A673 (cell line): ENCODE results near the gene CCDC186. TPM values are rescaled to one million over a fixed set of nuclear protein-coding genes. Genes with fewer than 3 reads are reported as not detected.

ENCODE experiments used
- BruUV-seq: library from RNA; stranded (reverse); fragments of 400-500 nt; replicated peaks from 2 replicates; lab custom pipeline; 2021; lab: Mats Ljungman, UMichigan
- CTCF ChIA-PET: fragments of 300-600 bp; sonication (Branson Sonifier 250); formaldehyde crosslinking; loops from one replicate; lab custom pipeline; 2022; ENCODE audit warnings: antibody characterized with exemption; lab: Charles Lee
- POLR2A ChIA-PET: fragments of 300-600 bp; sonication (Branson Sonifier 250); formaldehyde crosslinking; loops from one replicate; lab custom pipeline; 2022; ENCODE audit warnings: antibody characterized with exemption; ENCODE audit not compliant: low non-redundant PET; lab: Charles Lee
- DNase-seq: peaks from one replicate; pipeline ENCODE4 v3.0.0-alpha.2; 2015; ENCODE audit warnings: low spot score
- H3K27ac ChIP-seq: fragments of 200-600 bp; sonication (generic); 2 replicates; pipeline ENCODE4 v1.5.1; 2016; ENCODE audit warnings: mixed run types, low read depth, mild to moderate bottlenecking, mixed read lengths, antibody characterized with exemption, low read length; ENCODE audit not compliant: poor library complexity, severe bottlenecking
- H3K27me3 ChIP-seq: fragments of 200-600 bp; sonication (generic); replicated peaks from 2 replicates; pipeline ENCODE4 v1.6.1; 2017; ENCODE audit warnings: mixed run types, low read depth, mild to moderate bottlenecking, mixed read lengths, antibody characterized with exemption, low read length; ENCODE audit not compliant: insufficient read depth, poor library complexity
- H3K36me3 ChIP-seq: fragments of 200-600 bp; sonication (generic); 2 replicates; pipeline ENCODE4 v1.6.1; 2016; ENCODE audit warnings: mixed run types, mild to moderate bottlenecking, mixed read lengths, antibody characterized with exemption, low read length; ENCODE audit not compliant: insufficient read depth, poor library complexity, severe bottlenecking
- H3K4me1 ChIP-seq: fragments of 200-600 bp; sonication (generic); 2 replicates; pipeline ENCODE4 v1.6.1; 2017; ENCODE audit warnings: mixed run types, mild to moderate bottlenecking, mixed read lengths, antibody characterized with exemption, low read length; ENCODE audit not compliant: insufficient read depth, poor library complexity, severe bottlenecking
- H3K4me3 ChIP-seq: fragments of 200-600 bp; sonication (generic); 2 replicates; pipeline ENCODE4 v1.5.1; 2016; ENCODE audit warnings: low read depth, mixed run types, mild to moderate bottlenecking, mixed read lengths, low read length; ENCODE audit not compliant: poor library complexity, severe bottlenecking
- H3K9me3 ChIP-seq: fragments of 200-600 bp; sonication (generic); 2 replicates; pipeline ENCODE4 v1.6.1; 2016; ENCODE audit warnings: mixed run types, low read depth, mild to moderate bottlenecking, mixed read lengths, antibody characterized with exemption, low read length; ENCODE audit not compliant: poor library complexity, severe bottlenecking
- CTCF ChIP-seq: fragments of 300-800, 200-600 bp; sonication (generic); conservative IDR thresholded peaks from 2 replicates; pipeline ENCODE4 v1.5.1; 2017; ENCODE audit warnings: low read depth, mild to moderate bottlenecking, antibody characterized with exemption, low read length, moderate library complexity, mixed read lengths
- EZH2 ChIP-seq: fragments of 200-600 bp; sonication (generic); IDR thresholded peaks from 2 replicates; pipeline ENCODE4 v1.6.1; 2017; ENCODE audit warnings: borderline replicate concordance, low read depth, mild to moderate bottlenecking, mixed read lengths, antibody characterized with exemption, low read length; ENCODE audit not compliant: poor library complexity, severe bottlenecking
- intact Hi-C: fragments of 100-400 bp; cut with micrococcal nuclease; formaldehyde crosslinking; loops from one replicate; pipeline ENCODE4 v1.10.0; 2022; ENCODE audit not compliant: unreplicated experiment
- total RNA-seq: library from RNA; stranded (reverse); gene quantifications from 2 replicates; pipeline ENCODE4 v1.2.3, GENCODE V29; 2021

CCDC186 gene
- total RNA-seq, 1 experiment from 2014 or later, result 10.9 TPM

- H3K9me3 ChIP-seq, result no peaks in the 10 kb centered on the region
- no peaks in the 10 kb centered on the region for H3K27me3 ChIP-seq
- POLR2A ChIA-PET, result no interaction called here
- H3K4me3 ChIP-seq, result no peak overlapping the region
- no peaks in the 10 kb centered on the region for H3K4me1 ChIP-seq
- no TSS peak for BruUV-seq
- no peak for DNase-seq
- intact Hi-C loops, result no loop called here
- no peaks in the 10 kb centered on the region for H3K36me3 ChIP-seq
- CTCF ChIA-PET, result no interaction called here
- H3K27ac ChIP-seq, result no peak overlapping the region
- TF ChIP-seq EZH2 (no peak), CTCF (no peak)
These were observed 94.6 kb downstream of the CCDC186 start for GRCh38 chr10:114079421-114079820.

- H3K4me1 ChIP-seq, result no peaks in the 10 kb centered on the region
- CTCF ChIA-PET, result no interaction called here
- no TSS peak for BruUV-seq
These were observed 95.7 kb downstream of the CCDC186 start for GRCh38 chr10:114078346-114078745.

GRCh38 chr10:114077815-114078219, 96.2 kb downstream of the CCDC186 start:
- no peak for DNase-seq

More at GRCh38 chr10:114078346-114078745, 95.7 kb downstream of the CCDC186 start:
- H3K4me3 ChIP-seq, result no peak overlapping the region
- DNase-seq, result no peak
- intact Hi-C loops, result no loop called here
- H3K9me3 ChIP-seq, result no peaks in the 10 kb centered on the region
- no peaks in the 10 kb centered on the region for H3K27me3 ChIP-seq
- H3K27ac ChIP-seq, result no peak overlapping the region
- POLR2A ChIA-PET, result no interaction called here
- H3K36me3 ChIP-seq, result no peaks in the 10 kb centered on the region
- TF ChIP-seq EZH2 (no peak), CTCF (no peak)

More at GRCh38 chr10:114077815-114078219, 96.2 kb downstream of the CCDC186 start:
- BruUV-seq, result no TSS peak
- Histone ChIP-seq H3K9me3 (no peaks in the 10 kb centered on the region), H3K27ac (no peak overlapping the region), H3K4me3 (no peak overlapping the region), H3K4me1 (no peaks in the 10 kb centered on the region), H3K27me3 (no peaks in the 10 kb centered on the region), H3K36me3 (no peaks in the 10 kb centered on the region)
- intact Hi-C loops, result no loop called here
- POLR2A ChIA-PET, result no interaction called here
- TF ChIP-seq EZH2, result no peak
- TF ChIP-seq CTCF, result no peak
- CTCF ChIA-PET, result no interaction called here
